Neural crest cell (in vitro differentiated cells): ENCODE measurements around the gene CDH10. TPM values are rescaled to one million over a fixed set of nuclear protein-coding genes. Genes with fewer than 3 reads are reported as not detected.
A peak's percentile ranks its signal among the peaks of the same experiment; 100 is the strongest.

Source experiments
- DNase-seq: peaks from one replicate; pipeline ENCODE4 v3.0.0; 2021; ENCODE audit warnings: low read depth, mixed read lengths, low spot score
- H3K27ac Mint-ChIP-seq: one replicate; pipeline ENCODE4 v1.8.0; 2021; ENCODE audit warnings: mild to moderate bottlenecking, mixed read lengths; ENCODE audit not compliant: unreplicated experiment
- H3K27me3 Mint-ChIP-seq: 2 replicates; pipeline ENCODE4 v1.8.0; 2021; ENCODE audit warnings: low read depth, mild to moderate bottlenecking, mixed read lengths
- H3K36me3 Mint-ChIP-seq: 2 replicates; pipeline ENCODE4 v1.8.0; 2021; ENCODE audit warnings: low read depth, mild to moderate bottlenecking, mixed read lengths
- H3K4me1 Mint-ChIP-seq: 2 replicates; pipeline ENCODE4 v1.8.0; 2021; ENCODE audit warnings: mixed read lengths
- H3K4me3 Mint-ChIP-seq: one replicate; pipeline ENCODE4 v1.8.0; 2021; ENCODE audit warnings: mild to moderate bottlenecking, mixed read lengths
- H3K9me3 Mint-ChIP-seq: 2 replicates; pipeline ENCODE4 v1.8.0; 2021; ENCODE audit warnings: mixed read lengths
- CTCF ChIP-seq: fragments of 200-600 bp; sonication (generic); conservative IDR thresholded peaks from 2 replicates; pipeline ENCODE4 v1.5.0; 2021; ENCODE audit warnings: antibody characterized with exemption, mild to moderate bottlenecking
- total RNA-seq: library from RNA; stranded (reverse); gene quantifications from 2 replicates; pipeline ENCODE4 v1.2.1, GENCODE V29; 2021

The CDH10 gene
- total RNA-seq, 1 donor from 2014 or later: 4.8 TPM

- peak; percentile 13 for DNase-seq
- no peaks in the 10 kb centered on the region for H3K36me3 Mint-ChIP-seq
- no peak overlapping the region for H3K4me3 Mint-ChIP-seq
- peak; percentile 86 for TF ChIP-seq CTCF
- H3K27ac Mint-ChIP-seq: no peak overlapping the region
- H3K27me3 Mint-ChIP-seq: no peaks in the 10 kb centered on the region
- H3K4me1 Mint-ChIP-seq: peaks cover 5% of the 10 kb centered on the region
- H3K9me3 Mint-ChIP-seq: no peaks in the 10 kb centered on the region
These were observed 11.0 kb downstream of the CDH10 start for GRCh38 chr5:24633715-24634325.

GRCh38 chr5:24632353-24632752 is 12.4 kb downstream of the CDH10 start:
- Mint-ChIP-seq H3K27me3 (no peaks in the 10 kb centered on the region), H3K4me1 (peaks cover 5% of the 10 kb centered on the region), H3K36me3 (no peaks in the 10 kb centered on the region), H3K4me3 (no peak overlapping the region), H3K9me3 (no peaks in the 10 kb centered on the region), H3K27ac (no peak overlapping the region)
- no peak for DNase-seq
- TF ChIP-seq CTCF: no peak

- H3K4me3 Mint-ChIP-seq: no peak overlapping the region
- DNase-seq: no peak
- no peaks in the 10 kb centered on the region for H3K9me3 Mint-ChIP-seq
- H3K27me3 Mint-ChIP-seq: no peaks in the 10 kb centered on the region
- H3K27ac Mint-ChIP-seq: no peak overlapping the region
- no peaks in the 10 kb centered on the region for H3K36me3 Mint-ChIP-seq
- H3K4me1 Mint-ChIP-seq: peaks cover 5% of the 10 kb centered on the region
- TF ChIP-seq CTCF: no peak
These were observed 13.9 kb downstream of the CDH10 start for GRCh38 chr5:24630918-24631317.

- Mint-ChIP-seq H3K36me3 (no peaks in the 10 kb centered on the region), H3K9me3 (no peaks in the 10 kb centered on the region), H3K27me3 (no peaks in the 10 kb centered on the region), H3K4me1 (peaks cover 5% of the 10 kb centered on the region), H3K27ac (no peak overlapping the region), H3K4me3 (no peak overlapping the region)
- no peak for DNase-seq
- TF ChIP-seq CTCF: no peak
These were observed 15.0 kb downstream of the CDH10 start for GRCh38 chr5:24629798-24630197.

- Mint-ChIP-seq H3K4me3 (no peak overlapping the region), H3K27me3 (no peaks in the 10 kb centered on the region)
These were observed 19.9 kb downstream of the CDH10 start for GRCh38 chr5:24624872-24625271.

More at GRCh38 chr5:24624872-24625271, 19.9 kb downstream of the CDH10 start:
- Mint-ChIP-seq H3K27ac (no peak overlapping the region), H3K4me1 (peaks cover 3% of the 10 kb centered on the region), H3K36me3 (no peaks in the 10 kb centered on the region), H3K9me3 (no peaks in the 10 kb centered on the region)
- no peak for TF ChIP-seq CTCF
- DNase-seq: no peak
